Renal cortex interstitium (tissue), 11 donors: Measurements from ENCODE around the gene TRPV5. TPM values are rescaled to one million over a fixed set of nuclear protein-coding genes. Genes with fewer than 3 reads are reported as not detected.

Experiments
- DNase-seq, 11 donors: peaks; one replicate each; pipeline ENCODE4 v3.0.0-alpha.2; 2013; ENCODE audit warnings: low read depth in 9 of 11, low spot score in 4 of 11; ENCODE audit errors: extremely low read depth in 1 of 11
- polyA plus RNA-seq, 3 donors: library from polyadenylated mRNA; unstranded; fragments of 120-200 nt; gene quantifications; one replicate each; pipeline ENCODE4 v1.2.1, GENCODE V29; 2013; ENCODE audit not compliant: insufficient read length in 3 of 3

TRPV5 gene
- polyA plus RNA-seq, 3 donors, result 0.72 to 1.5 (median 0.80) TPM

DNA sequence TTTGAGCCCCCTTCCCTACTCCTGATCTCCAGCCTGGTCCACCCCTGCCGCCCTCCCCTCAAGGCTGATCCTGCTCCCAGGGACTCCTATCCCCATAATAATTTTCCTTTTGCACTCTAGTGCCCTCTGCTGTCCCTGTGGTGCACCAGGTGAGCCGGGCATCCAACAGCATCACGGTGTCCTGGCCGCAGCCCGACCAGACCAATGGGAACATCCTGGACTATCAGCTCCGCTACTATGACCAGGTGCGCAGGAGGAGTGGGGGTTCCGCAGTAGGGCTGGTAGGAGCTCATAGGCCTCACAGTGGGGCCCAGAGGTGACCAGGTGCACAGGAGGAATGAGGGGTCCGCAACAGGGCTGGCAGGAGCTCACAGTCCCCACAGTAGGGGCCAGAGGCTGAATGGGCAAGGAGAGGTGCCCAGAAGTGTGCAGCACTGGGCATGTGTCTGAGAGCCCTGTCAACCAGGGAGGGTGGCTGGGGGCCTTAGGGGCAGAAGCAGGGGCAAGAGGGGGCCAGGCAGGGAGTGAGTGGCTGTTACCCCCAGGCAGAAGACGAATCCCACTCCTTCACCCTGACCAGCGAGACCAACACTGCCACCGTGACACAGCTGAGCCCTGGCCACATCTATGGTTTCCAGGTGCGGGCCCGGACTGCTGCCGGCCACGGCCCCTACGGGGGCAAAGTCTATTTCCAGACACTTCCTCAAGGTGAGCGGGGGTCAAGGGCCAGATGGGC, 67.0 kb downstream of the TRPV5 start:
- peak in 1 of 11 donors; percentile 15 for DNase-seq

GRCh38 chr7:142865766-142866165, 67.8 kb downstream of the TRPV5 start:
- no peak for DNase-seq

DNA sequence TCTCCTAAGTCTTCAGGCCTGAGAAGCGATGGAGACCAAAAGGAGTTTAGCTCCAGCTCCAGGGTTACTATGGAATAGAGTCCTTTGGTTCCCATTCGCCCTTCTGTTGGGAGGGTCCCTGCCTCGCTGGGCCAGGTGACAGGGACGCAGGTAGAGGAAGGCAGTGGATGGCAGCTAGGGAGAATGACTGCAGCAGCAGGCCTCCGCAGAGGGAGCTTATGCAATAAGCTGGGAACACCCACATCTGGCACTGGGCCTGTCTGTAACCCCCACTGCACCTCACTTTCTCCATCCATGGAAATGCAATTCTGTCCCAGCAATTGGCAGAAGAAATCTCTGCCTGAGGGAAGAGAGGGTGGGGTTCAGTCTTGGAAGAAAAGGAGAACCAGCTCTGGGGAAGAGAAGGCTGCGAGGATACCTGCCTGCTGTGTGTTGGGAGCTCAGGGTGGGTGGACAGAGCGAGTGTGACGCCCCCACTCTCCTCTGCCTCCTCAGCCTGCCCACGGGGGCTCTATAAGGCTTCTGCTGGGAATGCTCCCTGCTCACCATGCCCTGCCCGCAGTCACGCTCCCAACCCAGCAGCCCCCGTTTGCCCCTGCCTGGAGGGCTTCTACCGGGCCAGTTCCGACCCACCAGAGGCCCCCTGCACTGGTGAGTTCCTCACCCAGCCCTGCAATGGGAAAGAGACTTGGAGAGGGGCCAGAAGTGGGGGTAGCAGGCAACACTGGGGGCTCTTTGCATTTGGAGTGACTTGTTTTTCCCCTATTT, 68.4 kb downstream of the TRPV5 start:
- no peak for DNase-seq

DNA sequence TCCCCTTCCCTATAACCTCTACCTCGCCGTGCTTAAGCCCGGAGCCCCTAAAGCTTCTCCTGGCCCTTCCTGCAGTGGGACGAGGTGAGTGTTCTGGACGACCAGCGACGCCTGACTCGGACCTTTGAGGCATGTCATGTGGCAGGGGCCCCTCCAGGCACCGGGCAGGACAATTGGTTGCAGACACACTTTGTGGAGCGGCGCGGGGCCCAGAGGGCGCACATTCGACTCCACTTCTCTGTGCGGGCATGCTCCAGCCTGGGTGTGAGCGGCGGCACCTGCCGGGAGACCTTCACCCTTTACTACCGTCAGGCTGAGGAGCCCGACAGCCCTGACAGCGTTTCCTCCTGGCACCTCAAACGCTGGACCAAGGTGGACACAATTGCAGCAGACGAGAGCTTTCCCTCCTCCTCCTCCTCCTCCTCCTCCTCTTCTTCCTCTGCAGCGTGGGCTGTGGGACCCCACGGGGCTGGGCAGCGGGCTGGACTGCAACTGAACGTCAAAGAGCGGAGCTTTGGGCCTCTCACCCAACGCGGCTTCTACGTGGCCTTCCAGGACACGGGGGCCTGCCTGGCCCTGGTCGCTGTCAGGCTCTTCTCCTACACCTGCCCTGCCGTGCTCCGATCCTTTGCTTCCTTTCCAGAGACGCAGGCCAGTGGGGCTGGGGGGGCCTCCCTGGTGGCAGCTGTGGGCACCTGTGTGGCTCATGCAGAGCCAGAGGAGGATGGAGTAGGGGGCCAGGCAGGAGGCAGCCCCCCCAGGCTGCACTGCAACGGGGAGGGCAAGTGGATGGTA, 69.5 kb downstream of the TRPV5 start:
- DNase-seq, result no peak

GRCh38 chr7:142862786-142863400, 70.7 kb downstream of the TRPV5 start:
- DNase-seq, result no peak

DNA sequence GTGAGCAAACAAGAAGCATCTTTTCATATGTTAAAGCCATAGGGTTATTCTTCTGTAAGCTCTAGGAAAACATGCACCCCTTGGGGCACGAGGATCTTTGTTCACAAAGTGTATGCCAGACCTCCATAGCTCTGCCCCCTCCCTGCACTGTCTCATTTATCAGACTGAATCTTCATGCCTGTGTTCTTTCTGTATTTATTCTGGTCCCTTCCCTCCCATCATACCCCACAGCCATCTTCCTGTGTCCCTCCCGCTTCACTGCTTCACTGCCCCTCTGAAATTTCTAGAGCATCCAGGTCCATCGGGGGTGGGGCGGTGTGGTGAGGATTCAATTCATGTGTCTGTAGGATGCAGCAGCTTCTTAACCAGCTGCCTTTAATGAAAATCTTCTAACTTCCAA, 71.2 kb downstream of the TRPV5 start:
- DNase-seq, result no peak

DNA sequence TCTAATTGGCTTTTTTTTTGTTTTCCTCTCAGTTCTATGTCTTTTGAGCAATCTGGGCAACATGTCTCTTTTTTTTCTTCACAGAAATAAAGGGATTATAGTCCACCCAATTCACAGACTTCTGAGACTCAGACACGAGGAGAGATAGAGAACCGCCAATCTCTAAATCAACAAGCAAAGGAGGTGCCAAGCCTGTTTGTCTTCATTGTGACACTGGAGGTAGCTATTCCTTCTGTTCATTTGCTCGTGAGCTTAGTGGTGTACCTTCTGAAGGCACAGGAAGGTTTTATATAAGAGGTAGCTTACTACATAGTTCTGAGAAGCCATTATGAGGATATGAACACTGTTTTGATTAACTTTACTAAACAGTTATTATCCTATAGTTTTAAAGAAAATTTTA, 72.6 kb downstream of the TRPV5 start:
- no peak for DNase-seq

- peak in 1 of 11 donors; percentile 15 for DNase-seq
These were observed 73.7 kb downstream of the TRPV5 start for GRCh38 chr7:142859829-142860228.

- no peak for DNase-seq
These were observed 74.1 kb downstream of the TRPV5 start for GRCh38 chr7:142859411-142859810.

Other genes with a start within 250 kb of the TRPV5 start
- gene PRSS1, start 184.3 kb downstream of the TRPV5 start, polyA plus RNA-seq, result not detected
- not detected for gene PRSS2, start 162.8 kb downstream of the TRPV5 start, polyA plus RNA-seq
- 10 to 100 TPM; 17.3 to 23.9 (median 23.5) TPM for gene EPHB6, start 78.7 kb downstream of the TRPV5 start, polyA plus RNA-seq
- gene TRPV6, start 48.0 kb downstream of the TRPV5 start, polyA plus RNA-seq, result 10 to 100 TPM in 2 of 3 donors, 1 to 10 TPM in 1; 9.1 to 21.6 (median 10.4) TPM
- 1 to 10 TPM in 1 of 3 donors, under 1 TPM in 2; 0.54 to 1.4 (median 0.66) TPM for gene LLCFC1, start 5.7 kb upstream of the TRPV5 start, polyA plus RNA-seq
- gene KEL, start 28.6 kb upstream of the TRPV5 start, polyA plus RNA-seq, result 1 to 10 TPM; 2.1 to 3.7 (median 2.6) TPM
- gene OR9A2, start 93.4 kb upstream of the TRPV5 start, polyA plus RNA-seq, result not detected
- not detected for gene OR6V1, start 118.6 kb upstream of the TRPV5 start, polyA plus RNA-seq
- gene PIP, start 198.3 kb upstream of the TRPV5 start, polyA plus RNA-seq, result not detected
- gene TAS2R39, start 249.7 kb upstream of the TRPV5 start, polyA plus RNA-seq, result not detected